ENCODE measurements around the gene ELF2. TPM values are rescaled to one million over a fixed set of nuclear protein-coding genes. Genes with fewer than 3 reads are reported as not detected.
A peak's percentile ranks its signal among the peaks of the same experiment; 100 is the strongest.
"Not testable (repeated sequence)": the region's sequence is repeated elsewhere in the genome, so short reads cannot be mapped to it uniquely, and the experiment has no call there.

Gene ELF2
- total RNA-seq, 1 donor from 2014 or later = 44.3 TPM

DNA sequence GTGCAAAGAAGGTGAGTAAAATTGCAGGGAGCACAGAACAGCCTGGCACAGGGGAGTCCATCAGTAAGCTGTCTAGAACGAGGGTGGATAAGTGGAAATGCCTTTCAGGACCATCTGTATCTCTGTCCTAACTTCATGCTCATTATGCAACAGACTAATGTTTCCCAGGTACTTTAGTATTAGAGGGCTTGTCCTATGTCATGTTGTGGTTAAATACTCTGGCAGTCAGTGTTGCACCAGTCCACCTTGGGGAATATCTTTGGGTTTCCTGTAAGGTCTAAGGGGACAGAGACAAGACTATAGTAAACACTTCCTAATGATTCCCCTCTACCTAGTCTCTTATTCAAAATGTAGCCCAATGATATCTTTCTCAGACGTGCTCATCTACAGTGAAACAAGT lies 140.1 kb downstream of the ELF2 start:
- H3K36me3 ChIP-seq = no peaks in the 10 kb centered on the region
- H3K79me2 ChIP-seq (ENCODE audit: low read depth) = peaks cover 95% of the 10 kb centered on the region
- TF ChIP-seq, protein P1, sequence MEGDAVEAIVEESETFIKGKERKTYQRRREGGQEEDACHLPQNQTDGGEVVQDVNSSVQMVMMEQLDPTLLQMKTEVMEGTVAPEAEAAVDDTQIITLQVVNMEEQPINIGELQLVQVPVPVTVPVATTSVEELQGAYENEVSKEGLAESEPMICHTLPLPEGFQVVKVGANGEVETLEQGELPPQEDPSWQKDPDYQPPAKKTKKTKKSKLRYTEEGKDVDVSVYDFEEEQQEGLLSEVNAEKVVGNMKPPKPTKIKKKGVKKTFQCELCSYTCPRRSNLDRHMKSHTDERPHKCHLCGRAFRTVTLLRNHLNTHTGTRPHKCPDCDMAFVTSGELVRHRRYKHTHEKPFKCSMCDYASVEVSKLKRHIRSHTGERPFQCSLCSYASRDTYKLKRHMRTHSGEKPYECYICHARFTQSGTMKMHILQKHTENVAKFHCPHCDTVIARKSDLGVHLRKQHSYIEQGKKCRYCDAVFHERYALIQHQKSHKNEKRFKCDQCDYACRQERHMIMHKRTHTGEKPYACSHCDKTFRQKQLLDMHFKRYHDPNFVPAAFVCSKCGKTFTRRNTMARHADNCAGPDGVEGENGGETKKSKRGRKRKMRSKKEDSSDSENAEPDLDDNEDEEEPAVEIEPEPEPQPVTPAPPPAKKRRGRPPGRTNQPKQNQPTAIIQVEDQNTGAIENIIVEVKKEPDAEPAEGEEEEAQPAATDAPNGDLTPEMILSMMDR (IDR thresholded peaks at IDR 0.05) = no peak

DNA sequence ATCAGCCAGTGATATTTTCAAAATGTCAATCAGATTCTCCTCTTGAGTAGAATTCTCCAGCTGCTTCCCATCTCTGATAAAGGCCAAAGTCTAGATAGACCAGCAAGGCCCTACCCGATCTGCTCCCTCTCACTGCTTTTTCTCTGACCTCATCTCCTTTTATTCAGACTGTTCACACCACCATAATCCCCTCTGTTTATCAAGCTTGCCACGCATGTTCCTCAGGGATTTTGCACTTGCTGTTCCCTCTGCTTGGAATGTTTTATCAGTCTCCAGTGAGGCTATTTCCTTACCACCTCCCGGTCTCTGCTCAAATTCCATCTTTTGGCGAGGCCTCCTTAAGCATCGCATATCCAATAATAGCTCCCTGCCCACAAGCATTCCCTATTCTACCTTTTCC lies 141.4 kb downstream of the ELF2 start:
- Histone ChIP-seq H3K4me2 (no peak overlapping the region), H3K79me2 (ENCODE audit: low read depth) (peaks cover 97% of the 10 kb centered on the region), H3K4me3 (no peak overlapping the region), H3K9ac (no peak overlapping the region), H3K27me3 (no peaks in the 10 kb centered on the region), H3F3A (ENCODE audit: low read depth) (no peaks in the 10 kb centered on the region), H2AFZ (replicated peaks) (no peak overlapping the region), H3K27ac (no peak overlapping the region), H4K20me1 (ENCODE audit: low read depth) (no peaks in the 10 kb centered on the region), H3K36me3 (no peaks in the 10 kb centered on the region), H3K9me3 (ENCODE audit: low read depth) (no peaks in the 10 kb centered on the region), H3K4me1 (no peaks in the 10 kb centered on the region)
- Mint-ChIP-seq H3K36me3 (peaks cover 31% of the 10 kb centered on the region), H3K9me3 (peaks cover 2% of the 10 kb centered on the region), H3K4me3 (no peak overlapping the region), H3K27ac (no peak overlapping the region), H3K27me3 (ENCODE audit: insufficient read depth, low read depth) (no peaks in the 10 kb centered on the region), H3K4me1 (peaks cover 2% of the 10 kb centered on the region)
- TF ChIP-seq EZH2 (IDR thresholded peaks at IDR 0.05) (no peak), EZH2phosphoT487 (IDR thresholded peaks at IDR 0.05) (no peak)
- TF ChIP-seq, protein P1 (IDR thresholded peaks at IDR 0.05) = no peak
- no peak for DNase-seq (ENCODE audit: low spot score)

More for the DNA sequence above, 140.1 kb downstream of the ELF2 start:
- Histone ChIP-seq H3K4me2 (no peak overlapping the region), H4K20me1 (ENCODE audit: low read depth) (no peaks in the 10 kb centered on the region), H3K4me1 (no peaks in the 10 kb centered on the region), H3K27ac (no peak overlapping the region), H3F3A (ENCODE audit: low read depth) (no peaks in the 10 kb centered on the region), H3K27me3 (no peaks in the 10 kb centered on the region), H3K9ac (no peak overlapping the region), H3K4me3 (no peak overlapping the region), H2AFZ (replicated peaks) (no peak overlapping the region), H3K9me3 (ENCODE audit: low read depth) (no peaks in the 10 kb centered on the region)
- H3K4me3 Mint-ChIP-seq = no peak overlapping the region
- no peaks in the 10 kb centered on the region for H3K27me3 Mint-ChIP-seq (ENCODE audit: insufficient read depth, low read depth)
- H3K4me1 Mint-ChIP-seq = no peaks in the 10 kb centered on the region
- no peak for DNase-seq (ENCODE audit: low spot score)
- peaks cover 2% of the 10 kb centered on the region for H3K9me3 Mint-ChIP-seq
- H3K36me3 Mint-ChIP-seq = peaks cover 29% of the 10 kb centered on the region
- H3K27ac Mint-ChIP-seq = no peak overlapping the region

- Mint-ChIP-seq H3K27ac (no peak overlapping the region), H3K9me3 (no peaks in the 10 kb centered on the region), H3K36me3 (peaks cover 14% of the 10 kb centered on the region), H3K4me1 (peaks cover 8% of the 10 kb centered on the region), H3K4me3 (no peak overlapping the region), H3K27me3 (ENCODE audit: insufficient read depth, low read depth) (no peaks in the 10 kb centered on the region)
- H3K4me2 ChIP-seq = no peak overlapping the region
- peaks cover 13% of the 10 kb centered on the region for H3F3A ChIP-seq (ENCODE audit: low read depth)
- no peaks in the 10 kb centered on the region for H3K27me3 ChIP-seq
- H3K4me1 ChIP-seq = peaks cover 5% of the 10 kb centered on the region
- no peaks in the 10 kb centered on the region for H3K9me3 ChIP-seq (ENCODE audit: low read depth)
- no peak overlapping the region for H2AFZ ChIP-seq (replicated peaks)
- no peak for TF ChIP-seq EZH2phosphoT487 (IDR thresholded peaks at IDR 0.05)
- TF ChIP-seq, protein P1 (IDR thresholded peaks at IDR 0.05) = peak; percentile 93
- peaks cover 96% of the 10 kb centered on the region for H3K79me2 ChIP-seq (ENCODE audit: low read depth)
- H4K20me1 ChIP-seq (ENCODE audit: low read depth) = peaks cover 5% of the 10 kb centered on the region
- no peak overlapping the region for H3K27ac ChIP-seq
- no peak overlapping the region for H3K9ac ChIP-seq
- no peak overlapping the region for H3K4me3 ChIP-seq
- peak; percentile 89 for DNase-seq (ENCODE audit: low spot score)
- no peaks in the 10 kb centered on the region for H3K36me3 ChIP-seq
Measured at GRCh38 chr4:139030614-139031235, 146.3 kb downstream of the ELF2 start.

DNA sequence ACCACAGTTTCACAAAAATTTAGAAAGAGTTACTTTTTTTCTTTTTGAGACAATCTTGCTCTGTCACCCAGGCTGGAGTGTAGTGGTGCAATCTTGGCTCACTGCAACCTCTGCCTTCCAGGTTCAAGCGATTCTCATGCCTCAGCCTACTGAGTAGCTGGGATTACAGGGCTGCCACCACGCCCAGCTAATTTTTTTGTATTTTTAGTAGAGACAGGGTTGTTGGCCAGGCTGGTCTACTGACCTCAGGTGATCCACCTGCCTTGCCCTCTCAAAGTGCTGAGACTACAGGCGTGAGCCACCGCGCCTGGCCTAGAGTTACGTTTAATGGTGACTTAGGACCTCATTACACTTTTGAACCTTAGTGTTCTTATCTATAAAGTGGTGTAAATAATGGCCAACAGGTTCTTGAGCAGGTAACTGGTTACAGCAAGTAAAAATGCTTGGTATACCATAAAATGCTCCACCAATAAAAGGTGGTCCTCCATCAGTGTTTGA lies 147.1 kb downstream of the ELF2 start:
- not testable (repeated sequence) for H3K9me3 ChIP-seq (ENCODE audit: low read depth); H3K4me1 ChIP-seq; H3K27me3 Mint-ChIP-seq (ENCODE audit: insufficient read depth, low read depth); H3K27me3 ChIP-seq; H3K9me3 Mint-ChIP-seq; H3K4me1 Mint-ChIP-seq; H3K36me3 ChIP-seq; H3K4me3 Mint-ChIP-seq; H2AFZ ChIP-seq (replicated peaks); H3K4me3 ChIP-seq; H4K20me1 ChIP-seq (ENCODE audit: low read depth); H3K27ac ChIP-seq; H3K27ac Mint-ChIP-seq; H3K4me2 ChIP-seq; H3K9ac ChIP-seq; DNase-seq (ENCODE audit: low spot score)
- H3K36me3 Mint-ChIP-seq = peaks cover 14% of the 10 kb centered on the region
- H3K79me2 ChIP-seq (ENCODE audit: low read depth) = peaks cover 96% of the 10 kb centered on the region
- H3F3A ChIP-seq (ENCODE audit: low read depth) = peaks cover 13% of the 10 kb centered on the region
